Testis (tissue), 2 donors: Measurements from ENCODE around the gene HECTD4.

Experiments used
- CTCF ChIP-seq, 3 experiments: fragments of 450-650 bp in 2 of 3; fragments of 200-600 bp in 1 of 3; sonication (generic) in 1 of 3; IDR thresholded peaks; one replicate each; pipeline ENCODE4 v1.5.1; 2016 to 2019; ENCODE audit warnings: antibody characterized with exemption in 3 of 3, mild to moderate bottlenecking in 2 of 3, moderate library complexity in 1 of 3
- POLR2A ChIP-seq: fragments of 450-650 bp; IDR thresholded peaks from one replicate; pipeline ENCODE4 v1.6.1; 2017; ENCODE audit warnings: antibody characterized with exemption, mild to moderate bottlenecking, moderate library complexity

DNA sequence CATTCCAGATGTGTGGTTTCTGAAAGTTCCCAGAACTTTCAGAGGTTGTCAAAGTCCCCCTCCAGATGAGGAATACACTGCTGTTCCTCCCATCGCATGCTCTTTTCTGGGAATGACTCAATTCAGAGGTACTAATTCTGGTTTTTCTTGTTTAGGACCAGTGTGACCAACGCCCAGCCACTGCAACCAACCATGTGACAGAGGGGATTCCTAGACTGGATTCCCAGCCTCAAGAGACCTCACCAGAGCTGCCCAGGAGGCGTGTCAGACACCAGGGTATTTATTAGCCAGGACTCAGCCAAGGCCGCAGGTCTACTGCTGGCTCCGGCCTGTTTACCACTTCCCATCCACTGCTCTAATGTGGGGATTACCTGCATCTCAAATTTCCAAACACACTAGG is 232.6 kb downstream of the HECTD4 start:
- TF ChIP-seq CTCF (IDR thresholded peaks at IDR 0.05) (no peak), POLR2A (no peak)
